Measurements from ENCODE around the gene ARHGEF6.
A peak's percentile ranks its signal among the peaks of the same experiment; 100 is the strongest.

Gene ARHGEF6

DNA sequence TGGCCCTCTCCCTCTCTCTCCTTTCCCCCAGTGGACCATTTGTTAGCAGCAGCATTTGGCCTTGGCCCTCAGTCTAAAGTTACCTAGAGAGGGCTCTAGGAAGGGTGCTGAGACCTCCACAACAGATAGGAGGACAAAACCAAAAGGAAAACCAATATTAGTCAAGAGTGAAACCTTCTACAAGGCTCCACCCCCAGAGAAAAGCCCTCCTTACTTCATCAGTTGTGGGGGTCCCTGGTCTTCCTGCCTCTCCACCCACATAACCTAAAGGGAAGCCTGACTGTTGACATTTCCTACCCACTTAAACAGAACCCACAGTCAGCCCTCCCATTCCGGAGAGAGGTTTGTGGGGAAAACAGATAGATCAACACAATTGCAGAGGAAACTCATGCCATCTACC is 137.5 kb downstream of the ARHGEF6 start:
- no peak for DNase-seq

GRCh38 chrX:136639506-136640176 is 141.1 kb downstream of the ARHGEF6 start:
- DNase-seq = peak; percentile 10

DNA sequence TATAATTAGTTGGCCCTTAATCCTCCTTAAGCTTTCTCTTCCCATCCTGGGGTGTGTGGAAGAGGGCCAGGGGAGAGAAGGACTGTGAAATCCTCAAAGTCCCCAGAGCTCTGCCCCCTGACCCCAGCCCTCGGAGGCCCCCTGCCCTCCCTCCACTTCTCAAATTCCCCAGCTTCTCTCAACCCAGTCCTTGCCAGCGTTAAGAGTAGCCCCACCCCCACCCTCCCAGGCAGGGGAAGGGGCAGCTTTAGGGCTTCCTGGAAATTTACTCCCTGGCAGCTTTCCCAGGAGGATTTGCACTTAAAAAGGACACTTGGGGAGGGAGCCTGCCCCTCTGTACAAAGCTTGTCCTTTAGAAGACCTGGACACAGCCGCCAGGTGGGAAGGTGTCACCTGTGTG is 144.6 kb downstream of the ARHGEF6 start:
- DNase-seq = no peak

GRCh38 chrX:136635235-136635634 is 145.5 kb downstream of the ARHGEF6 start:
- no peak for DNase-seq

- no peak for DNase-seq
These were observed 149.9 kb downstream of the ARHGEF6 start for GRCh38 chrX:136630881-136631280.

DNA sequence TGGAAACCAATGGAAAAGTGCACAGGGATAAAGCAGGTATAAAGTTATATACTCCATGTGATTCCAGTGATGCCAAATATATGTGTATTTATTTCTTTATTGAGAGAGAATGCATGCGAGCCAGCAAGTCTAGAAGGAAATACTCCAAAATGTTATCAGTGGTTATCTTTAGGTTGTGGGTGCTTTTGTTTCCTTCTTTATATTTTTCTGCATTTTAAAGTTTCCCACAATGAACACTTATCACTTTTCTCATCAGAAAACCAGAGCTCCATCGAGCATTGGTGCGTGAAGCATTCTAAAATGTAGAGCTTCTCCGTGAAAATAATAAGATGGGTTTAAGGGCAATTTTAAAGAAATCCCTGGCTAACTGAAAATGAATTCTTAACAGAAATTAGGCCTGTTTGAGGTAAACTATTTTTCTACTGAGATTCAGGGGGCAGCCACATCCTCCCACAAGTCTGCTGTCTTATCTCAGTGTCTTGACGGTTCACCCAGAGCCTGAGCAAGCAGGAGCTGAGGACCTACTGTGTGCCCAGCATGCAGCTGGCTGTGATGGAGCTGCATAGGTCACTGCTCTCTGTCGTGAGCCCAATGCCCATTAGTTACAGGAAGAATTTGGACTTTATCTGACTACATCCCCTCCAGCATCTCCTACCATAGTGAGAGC is 151.5 kb downstream of the ARHGEF6 start:
- DNase-seq = no peak

- no peak for DNase-seq
These were observed 153.3 kb downstream of the ARHGEF6 start for GRCh38 chrX:136627409-136627808.

GRCh38 chrX:136626891-136627290 is 153.8 kb downstream of the ARHGEF6 start:
- no peak for DNase-seq

GRCh38 chrX:136626237-136626636 is 154.5 kb downstream of the ARHGEF6 start:
- DNase-seq = no peak

- no peak for DNase-seq
These were observed 155.5 kb downstream of the ARHGEF6 start for GRCh38 chrX:136625246-136625645.

GRCh38 chrX:136623396-136623795 is 157.3 kb downstream of the ARHGEF6 start:
- no peak for DNase-seq

- no peak for DNase-seq
These were observed 158.2 kb downstream of the ARHGEF6 start for GRCh38 chrX:136622568-136622967.

DNA sequence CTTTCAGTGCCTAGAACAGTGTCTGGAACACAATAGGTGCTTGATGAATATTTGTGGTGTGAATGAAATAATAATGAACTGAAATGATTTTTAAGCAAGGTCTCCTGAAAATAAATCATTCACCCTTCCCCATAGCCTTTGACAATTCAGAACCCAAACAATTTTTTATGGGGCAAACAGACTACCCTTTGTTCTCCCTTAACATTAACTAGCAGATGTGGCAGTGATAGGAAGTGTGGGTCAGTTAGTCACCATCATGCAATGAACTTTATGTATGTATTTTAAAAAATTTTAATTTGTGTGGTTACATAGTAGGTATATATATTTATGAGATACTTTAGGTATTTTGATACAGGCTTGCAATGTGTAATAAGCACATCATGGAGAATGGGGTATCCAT is 160.0 kb downstream of the ARHGEF6 start:
- DNase-seq = no peak

DNA sequence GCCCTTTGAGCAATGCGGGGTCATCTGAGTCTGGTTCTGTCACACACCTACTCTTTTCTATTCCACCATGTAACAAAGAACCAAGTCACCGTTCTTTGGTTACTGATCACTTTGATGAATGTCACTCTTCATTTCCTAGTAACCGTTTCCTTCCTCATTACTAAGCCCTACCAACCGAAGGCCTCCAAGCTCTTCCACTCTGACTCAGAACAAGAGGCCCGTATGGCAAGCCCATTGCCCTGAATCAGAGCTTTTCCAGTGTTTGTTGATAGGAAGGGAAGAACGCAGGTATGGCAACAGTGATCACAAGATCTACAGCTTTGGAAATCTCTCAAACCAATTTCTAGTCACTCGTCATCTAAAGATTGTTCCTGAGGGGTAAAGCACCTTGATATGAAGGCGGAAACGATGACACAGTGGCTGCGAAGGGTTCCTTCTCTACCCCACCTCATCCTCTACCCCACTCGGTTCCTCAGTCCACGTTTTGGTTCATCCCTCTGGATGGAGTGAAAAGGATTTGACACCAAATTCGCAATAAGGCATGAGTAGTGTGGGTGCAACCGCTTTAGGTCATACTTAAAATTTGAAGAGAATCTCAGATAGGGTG is 160.7 kb downstream of the ARHGEF6 start:
- no peak for DNase-seq

- DNase-seq = no peak
These were observed 163.6 kb downstream of the ARHGEF6 start for GRCh38 chrX:136616987-136617685.

All from fibroblast of skin of scalp (primary cell).